MM.1S (cell line): ENCODE results near the gene ECHDC3.

ENCODE experiments used
- DNase-seq: peaks from one replicate; pipeline ENCODE4 v3.0.0-alpha.2; 2015
- H2AFZ ChIP-seq: fragments of 300-600 bp; sonication (generic); 2 replicates; pipeline ENCODE4 v1.6.0; 2016; ENCODE audit warnings: antibody characterized with exemption, low read length
- H3F3A ChIP-seq: fragments of 300-600 bp; sonication (generic); 2 replicates; pipeline ENCODE4 v1.6.1; 2016; ENCODE audit warnings: mild to moderate bottlenecking, antibody characterized with exemption, low read length, moderate library complexity, mixed read lengths; ENCODE audit not compliant: insufficient read depth
- H3K27ac ChIP-seq: fragments of 300-600 bp; sonication (generic); 2 replicates; pipeline ENCODE4 v1.5.1; 2016; ENCODE audit warnings: mild to moderate bottlenecking, low read length
- H3K27me3 ChIP-seq: fragments of 300-600 bp; sonication (generic); replicated peaks from 2 replicates; pipeline ENCODE4 v1.6.0; 2016; ENCODE audit warnings: low read length; ENCODE audit not compliant: insufficient read depth
- H3K36me3 ChIP-seq: fragments of 300-600 bp; sonication (generic); replicated peaks from 2 replicates; pipeline ENCODE4 v1.6.1; 2016; ENCODE audit warnings: mild to moderate bottlenecking, low read length, mixed read lengths; ENCODE audit not compliant: insufficient read depth
- H3K4me1 ChIP-seq: fragments of 300-600 bp; sonication (generic); 2 replicates; pipeline ENCODE4 v1.6.1; 2016; ENCODE audit warnings: low read length, mixed read lengths
- H3K4me2 ChIP-seq: fragments of 300-600 bp; sonication (generic); 2 replicates; pipeline ENCODE4 v1.6.0; 2016; ENCODE audit warnings: low read depth, low read length
- H3K4me3 ChIP-seq: fragments of 300-600 bp; sonication (generic); 2 replicates; pipeline ENCODE4 v1.5.1; 2016; ENCODE audit warnings: low read length, mixed read lengths
- H3K79me2 ChIP-seq: fragments of 300-600 bp; sonication (generic); 2 replicates; pipeline ENCODE4 v1.6.1; 2016; ENCODE audit warnings: mixed run types, low read length, mixed read lengths
- H3K9ac ChIP-seq: fragments of 300-600 bp; sonication (generic); 2 replicates; pipeline ENCODE4 v1.6.1; 2016; ENCODE audit warnings: low read length, mixed read lengths
- H3K9me2 ChIP-seq: fragments of 300-600 bp; sonication (generic); replicated peaks from 2 replicates; pipeline ENCODE4 v1.6.1; 2016; ENCODE audit warnings: mild to moderate bottlenecking, low read length, mixed read lengths; ENCODE audit not compliant: insufficient read depth
- H3K9me3 ChIP-seq: fragments of 300-600 bp; sonication (generic); replicated peaks from 2 replicates; pipeline ENCODE4 v1.6.1; 2016; ENCODE audit warnings: mild to moderate bottlenecking, low read length, mixed read lengths; ENCODE audit not compliant: insufficient read depth
- H4K20me1 ChIP-seq: fragments of 300-600 bp; sonication (generic); 2 replicates; pipeline ENCODE4 v1.6.1; 2016; ENCODE audit warnings: mild to moderate bottlenecking, low read length, moderate library complexity, mixed read lengths; ENCODE audit not compliant: insufficient read depth
- EZH2 ChIP-seq: fragments of 300-600 bp; sonication (generic); optimal IDR thresholded peaks from 2 replicates; pipeline ENCODE3; 2017; ENCODE audit warnings: low read depth, mild to moderate bottlenecking, antibody characterized with exemption, low read length, mixed read lengths
- EZH2phosphoT487 ChIP-seq: fragments of 300-600 bp; sonication (generic); IDR thresholded peaks from 2 replicates; pipeline ENCODE4 v1.6.1; 2018; ENCODE audit warnings: antibody characterized with exemption, low read length
- TF ChIP-seq, protein P1 (sequence below): fragments of 300-600 bp; sonication (generic); IDR thresholded peaks from 2 replicates; pipeline ENCODE4 v1.5.1; 2016; ENCODE audit warnings: antibody characterized with exemption, low read length, mixed read lengths

The ECHDC3 gene

GRCh38 chr10:11810313-11810766 lies 68.2 kb downstream of the ECHDC3 start:
- H3K9ac ChIP-seq: no peak overlapping the region
- H3K27me3 ChIP-seq: no peaks in the 10 kb centered on the region; the same call in 1 of the 2 replicates
- H3K4me2 ChIP-seq: no peak overlapping the region
- no peaks in the 10 kb centered on the region for H3F3A ChIP-seq
- H3K4me3 ChIP-seq: no peak overlapping the region
- H3K79me2 ChIP-seq: no peaks in the 10 kb centered on the region
- no peak for TF ChIP-seq EZH2
- TF ChIP-seq, protein P1, sequence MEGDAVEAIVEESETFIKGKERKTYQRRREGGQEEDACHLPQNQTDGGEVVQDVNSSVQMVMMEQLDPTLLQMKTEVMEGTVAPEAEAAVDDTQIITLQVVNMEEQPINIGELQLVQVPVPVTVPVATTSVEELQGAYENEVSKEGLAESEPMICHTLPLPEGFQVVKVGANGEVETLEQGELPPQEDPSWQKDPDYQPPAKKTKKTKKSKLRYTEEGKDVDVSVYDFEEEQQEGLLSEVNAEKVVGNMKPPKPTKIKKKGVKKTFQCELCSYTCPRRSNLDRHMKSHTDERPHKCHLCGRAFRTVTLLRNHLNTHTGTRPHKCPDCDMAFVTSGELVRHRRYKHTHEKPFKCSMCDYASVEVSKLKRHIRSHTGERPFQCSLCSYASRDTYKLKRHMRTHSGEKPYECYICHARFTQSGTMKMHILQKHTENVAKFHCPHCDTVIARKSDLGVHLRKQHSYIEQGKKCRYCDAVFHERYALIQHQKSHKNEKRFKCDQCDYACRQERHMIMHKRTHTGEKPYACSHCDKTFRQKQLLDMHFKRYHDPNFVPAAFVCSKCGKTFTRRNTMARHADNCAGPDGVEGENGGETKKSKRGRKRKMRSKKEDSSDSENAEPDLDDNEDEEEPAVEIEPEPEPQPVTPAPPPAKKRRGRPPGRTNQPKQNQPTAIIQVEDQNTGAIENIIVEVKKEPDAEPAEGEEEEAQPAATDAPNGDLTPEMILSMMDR: no peak
- TF ChIP-seq EZH2phosphoT487: no peak
- H2AFZ ChIP-seq: no peak overlapping the region
- no peaks in the 10 kb centered on the region for H3K9me3 ChIP-seq
- H3K9me2 ChIP-seq: no peaks in the 10 kb centered on the region
- no peaks in the 10 kb centered on the region for H3K36me3 ChIP-seq
- no peak overlapping the region for H3K27ac ChIP-seq
- H3K4me1 ChIP-seq: no peaks in the 10 kb centered on the region
- no peaks in the 10 kb centered on the region for H4K20me1 ChIP-seq
- no peak for DNase-seq

DNA sequence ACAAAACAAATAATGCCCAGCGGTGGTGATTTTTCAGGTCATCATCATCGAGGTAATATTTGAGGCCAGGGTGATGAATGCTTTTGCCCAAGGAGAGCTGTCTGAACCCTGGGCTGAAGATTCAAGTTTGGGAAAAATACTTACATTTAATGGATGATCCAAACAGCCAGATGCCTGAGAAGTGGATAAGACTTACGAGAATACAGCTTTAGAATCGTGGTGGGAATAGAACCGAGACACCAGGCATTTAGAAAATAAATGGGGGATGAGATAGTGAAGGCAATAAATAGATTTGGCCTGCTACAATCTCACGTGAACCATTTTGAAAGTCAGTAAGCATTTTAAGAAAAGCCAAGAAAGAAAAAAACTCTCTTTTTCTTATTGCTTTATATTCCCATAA lies 68.8 kb downstream of the ECHDC3 start:
- no peaks in the 10 kb centered on the region for H3K4me1 ChIP-seq
- H3K27me3 ChIP-seq: no peaks in the 10 kb centered on the region; the same call in 1 of the 2 replicates

DNA sequence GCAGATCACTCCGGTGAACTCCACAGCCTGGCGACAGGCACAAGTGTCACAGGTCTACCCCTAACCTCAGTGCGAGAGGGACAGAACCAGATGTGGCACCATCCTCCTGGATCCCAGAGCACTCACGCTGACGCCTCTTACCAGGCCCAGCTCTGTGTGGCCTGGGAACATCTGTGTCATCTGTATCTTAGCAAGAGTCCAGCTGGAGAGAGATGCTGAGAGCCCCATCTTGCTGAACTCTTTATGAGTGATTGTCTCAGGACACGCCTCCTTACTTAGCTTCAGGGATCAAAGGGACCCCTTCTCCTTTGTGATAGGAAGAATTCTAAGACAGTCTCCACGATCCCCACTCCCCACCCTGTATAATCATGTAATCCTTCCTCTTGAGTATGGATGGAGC lies 71.0 kb downstream of the ECHDC3 start:
- Histone ChIP-seq H3K4me1 (no peaks in the 10 kb centered on the region), H3K4me2 (no peak overlapping the region), H3K36me3 (no peaks in the 10 kb centered on the region), H3K9me3 (no peaks in the 10 kb centered on the region), H2AFZ (no peak overlapping the region), H3K27ac (no peak overlapping the region), H3K9me2 (no peaks in the 10 kb centered on the region), H3K4me3 (no peak overlapping the region), H3F3A (no peaks in the 10 kb centered on the region), H4K20me1 (no peaks in the 10 kb centered on the region), H3K9ac (no peak overlapping the region), H3K27me3 (no peaks in the 10 kb centered on the region), H3K79me2 (no peaks in the 10 kb centered on the region)
- no peak for DNase-seq
- TF ChIP-seq EZH2: no peak
- TF ChIP-seq EZH2phosphoT487: no peak
- TF ChIP-seq, protein P1: no peak

More for the DNA sequence above, 68.8 kb downstream of the ECHDC3 start:
- Histone ChIP-seq H3K4me3 (no peak overlapping the region), H4K20me1 (no peaks in the 10 kb centered on the region), H3K9ac (no peak overlapping the region), H2AFZ (no peak overlapping the region), H3K4me2 (no peak overlapping the region), H3K9me2 (no peaks in the 10 kb centered on the region), H3K27ac (no peak overlapping the region), H3K36me3 (no peaks in the 10 kb centered on the region), H3F3A (no peaks in the 10 kb centered on the region), H3K9me3 (no peaks in the 10 kb centered on the region), H3K79me2 (no peaks in the 10 kb centered on the region)
- DNase-seq: no peak
- TF ChIP-seq EZH2phosphoT487 (no peak), EZH2 (no peak)
- TF ChIP-seq, protein P1: no peak
